Large intestine (tissue), 3 donors: ENCODE measurements around the gene ARRDC2. TPM values are rescaled to one million over a fixed set of nuclear protein-coding genes. Genes with fewer than 3 reads are reported as not detected.
A peak's percentile ranks its signal among the peaks of the same experiment; 100 is the strongest.

Experiments used
- DNase-seq, 2 donors: peaks; one replicate each; pipeline versions ENCODE4 v3.0.0 to v3.0.0-alpha.2; 2013
- H3K27ac ChIP-seq: one replicate; pipeline ENCODE4 v1.5.1; 2013; ENCODE audit warnings: low read length
- H3K27me3 ChIP-seq: 2 replicates; pipeline ENCODE4 v1.6.1; 2013; ENCODE audit warnings: low read length; ENCODE audit not compliant: control insufficient read depth, insufficient read depth
- H3K36me3 ChIP-seq: 2 replicates; pipeline ENCODE4 v1.6.1; 2013; ENCODE audit warnings: low read length; ENCODE audit not compliant: control insufficient read depth, insufficient read depth
- H3K4me1 ChIP-seq: one replicate; pipeline ENCODE4 v1.6.1; 2013; ENCODE audit warnings: low read length; ENCODE audit not compliant: control insufficient read depth, insufficient read depth
- H3K4me3 ChIP-seq: one replicate; pipeline ENCODE4 v1.5.1; 2013; ENCODE audit warnings: low read length
- H3K9me3 ChIP-seq: one replicate; pipeline ENCODE4 v1.6.1; 2013; ENCODE audit warnings: mild to moderate bottlenecking, low read depth, low read length, moderate library complexity; ENCODE audit not compliant: control insufficient read depth
- WGBS: methylation state at CpG from one replicate; pipeline ENCODE4 v1.1.5; 2013; ENCODE audit warnings: low lambda C conversion rate; ENCODE audit not compliant: insufficient coverage; 5-methylcytosine and 5-hydroxymethylcytosine counted together
- polyA plus RNA-seq: library from polyadenylated mRNA; unstranded; fragments of 120-200 nt; gene quantifications from one replicate; pipeline ENCODE4 v1.2.1, GENCODE V29; 2013

ARRDC2 gene
- polyA plus RNA-seq, 1 donor = 7.7 TPM

DNA sequence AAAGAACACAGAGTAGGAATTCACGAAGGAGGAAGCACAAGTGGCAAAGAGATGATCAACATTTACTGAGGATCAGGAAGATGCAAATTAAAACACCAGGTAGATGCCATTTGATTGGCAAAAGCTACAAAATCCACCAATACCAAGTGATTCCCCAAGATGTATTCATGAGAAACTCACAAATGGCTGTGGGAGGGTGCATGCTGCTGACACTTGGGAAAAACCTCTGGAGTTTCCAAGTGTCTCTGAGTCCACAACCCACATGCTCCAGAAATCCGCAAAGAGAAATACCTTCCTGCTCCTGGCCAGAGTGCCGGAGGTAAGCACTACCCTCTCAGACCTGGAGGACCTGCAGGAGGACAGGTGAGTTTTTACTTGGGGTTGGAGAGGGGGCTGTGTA lies 35.7 kb downstream of the ARRDC2 start:
- H3K4me1 ChIP-seq = peaks cover 6% of the 10 kb centered on the region
- peaks cover 3% of the 10 kb centered on the region for H3K9me3 ChIP-seq
- no peaks in the 10 kb centered on the region for H3K27me3 ChIP-seq
- no peak for DNase-seq
- no CpG with 5 or more reads among the region's 3 CpGs for WGBS
- no peak overlapping the region for H3K27ac ChIP-seq
- H3K36me3 ChIP-seq = no peaks in the 10 kb centered on the region
- no peak overlapping the region for H3K4me3 ChIP-seq

DNA sequence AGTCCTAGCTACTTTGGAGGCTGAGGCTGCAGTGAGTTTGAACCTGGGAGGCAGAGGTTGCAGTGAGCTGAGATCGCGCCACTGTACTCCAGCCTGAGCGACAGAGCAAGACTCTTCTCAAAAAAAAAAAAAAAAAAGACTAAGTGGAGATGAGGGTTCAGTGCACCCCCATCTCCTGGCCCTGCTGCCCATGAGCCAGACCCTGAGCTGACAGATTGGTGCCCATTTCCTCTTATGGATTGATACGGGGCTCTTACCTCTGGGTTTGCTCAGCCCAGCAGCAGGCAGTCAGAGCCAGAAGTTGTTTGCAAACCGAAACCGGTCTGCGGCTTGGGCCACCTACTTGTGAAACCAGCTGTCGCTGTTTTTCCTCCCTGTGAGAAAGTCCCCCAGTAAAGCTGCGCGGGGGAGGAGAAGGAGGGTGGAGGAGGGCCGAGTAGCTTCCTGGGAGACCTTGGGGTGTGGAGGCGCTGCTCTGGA lies 36.9 kb downstream of the ARRDC2 start:
- WGBS = no CpG with 5 or more reads among the region's 12 CpGs
- peak; percentile 78 to 89 for DNase-seq
- H3K36me3 ChIP-seq = no peaks in the 10 kb centered on the region
- H3K4me1 ChIP-seq = peaks cover 6% of the 10 kb centered on the region
- peak overlapping the region; percentile 16 for H3K4me3 ChIP-seq
- peaks cover 3% of the 10 kb centered on the region for H3K9me3 ChIP-seq
- peak overlapping the region; percentile 48 for H3K27ac ChIP-seq
- no peaks in the 10 kb centered on the region for H3K27me3 ChIP-seq

DNA sequence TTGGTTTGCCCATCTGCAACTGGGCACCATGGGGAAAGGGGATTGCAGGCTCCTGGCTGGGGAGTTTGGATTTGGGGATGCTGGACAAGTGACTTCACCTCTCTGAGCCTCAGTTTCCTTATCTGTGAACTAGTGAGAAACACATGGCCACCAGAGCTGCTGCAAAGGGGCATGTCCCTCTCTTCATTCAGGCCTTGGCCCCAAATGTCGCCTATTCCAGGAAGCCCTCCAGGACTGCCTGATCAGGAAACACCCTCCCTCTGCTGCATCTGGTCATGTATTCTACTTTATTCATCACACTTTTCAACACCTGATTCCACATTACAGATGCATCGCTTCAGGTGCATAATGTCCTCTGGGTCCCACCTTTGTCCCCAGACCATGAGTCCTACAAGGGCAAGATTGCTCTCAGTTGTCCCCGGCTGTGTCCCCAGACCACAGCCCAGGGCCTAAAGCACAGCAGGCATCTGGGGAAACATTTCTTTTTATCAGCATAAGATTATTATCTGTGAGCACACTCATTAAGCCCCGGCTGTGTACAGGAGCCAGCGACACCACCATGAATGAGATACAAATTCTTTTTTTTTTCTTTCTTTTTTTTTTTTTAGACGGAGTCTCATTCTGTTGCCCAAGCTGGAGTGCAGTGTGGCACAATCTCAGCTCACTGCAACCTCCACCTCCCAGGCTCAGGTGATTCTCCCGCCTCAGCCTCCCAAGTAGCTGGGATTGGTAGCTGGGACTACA lies 37.5 kb downstream of the ARRDC2 start:
- no peaks in the 10 kb centered on the region for H3K36me3 ChIP-seq
- peaks cover 3% of the 10 kb centered on the region for H3K27me3 ChIP-seq
- peak overlapping the region; percentile 27 for H3K27ac ChIP-seq
- WGBS = 8% methylated on average over 2 of the region's 7 CpGs
- H3K9me3 ChIP-seq = peaks cover 3% of the 10 kb centered on the region
- DNase-seq = no peak
- H3K4me3 ChIP-seq = peak overlapping the region; percentile 16
- peaks cover 6% of the 10 kb centered on the region for H3K4me1 ChIP-seq

GRCh38 chr19:18046059-18046718 lies 38.2 kb downstream of the ARRDC2 start:
- Histone ChIP-seq H3K36me3 (no peaks in the 10 kb centered on the region), H3K27ac (no peak overlapping the region), H3K4me3 (no peak overlapping the region), H3K27me3 (peaks cover 10% of the 10 kb centered on the region), H3K4me1 (peaks cover 6% of the 10 kb centered on the region), H3K9me3 (no peaks in the 10 kb centered on the region)
- WGBS = no CpG with 5 or more reads among the region's 14 CpGs
- no peak for DNase-seq

DNA sequence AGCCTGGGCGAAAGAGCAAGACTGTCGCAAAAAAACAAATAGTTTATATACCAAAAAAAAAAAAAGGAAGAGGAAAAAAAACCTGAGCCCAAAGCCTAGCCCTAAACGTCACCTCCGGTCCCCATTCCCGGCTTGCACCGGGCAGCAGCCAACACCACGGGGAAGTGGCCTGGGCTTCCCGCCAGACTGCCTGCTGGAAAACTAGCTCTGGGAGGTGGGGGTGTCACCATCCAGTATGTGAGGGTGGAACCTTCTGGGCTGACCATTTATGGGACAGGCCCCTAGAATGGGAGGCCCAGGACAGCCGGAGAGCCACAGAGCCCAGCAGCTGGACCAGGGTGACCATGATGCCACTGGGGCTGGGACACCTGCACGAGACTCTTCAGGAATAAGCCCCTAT lies 41.4 kb downstream of the ARRDC2 start:
- Histone ChIP-seq H3K4me1 (peaks cover 6% of the 10 kb centered on the region), H3K27me3 (peaks cover 23% of the 10 kb centered on the region), H3K36me3 (no peaks in the 10 kb centered on the region), H3K27ac (no peak overlapping the region), H3K9me3 (peaks cover 4% of the 10 kb centered on the region), H3K4me3 (no peak overlapping the region)
- peak; percentile 26 to 45 for DNase-seq
- WGBS = no CpG with 5 or more reads among the region's 10 CpGs

- H3K27ac ChIP-seq = no peak overlapping the region
- H3K27me3 ChIP-seq = peaks cover 23% of the 10 kb centered on the region
- no peaks in the 10 kb centered on the region for H3K36me3 ChIP-seq
- peaks cover 4% of the 10 kb centered on the region for H3K9me3 ChIP-seq
- no peak overlapping the region for H3K4me3 ChIP-seq
- no CpG with 5 or more reads among the region's 31 CpGs for WGBS
- H3K4me1 ChIP-seq = no peaks in the 10 kb centered on the region
- DNase-seq = no peak
Measured at GRCh38 chr19:18051887-18052286, 43.9 kb downstream of the ARRDC2 start.

- peaks cover 4% of the 10 kb centered on the region for H3K9me3 ChIP-seq
- no peaks in the 10 kb centered on the region for H3K36me3 ChIP-seq
- peaks cover 8% of the 10 kb centered on the region for H3K4me1 ChIP-seq
- no peak for DNase-seq
- WGBS = 87% methylated on average over 3 of the region's 9 CpGs
- H3K4me3 ChIP-seq = no peak overlapping the region
- no peak overlapping the region for H3K27ac ChIP-seq
- H3K27me3 ChIP-seq = peaks cover 23% of the 10 kb centered on the region
Measured at GRCh38 chr19:18053576-18054219, 45.7 kb downstream of the ARRDC2 start.

GRCh38 chr19:18055967-18056366 lies 48.0 kb downstream of the ARRDC2 start:
- WGBS = 60% methylated on average over 1 of the region's 5 CpGs

GRCh38 chr19:18057557-18057956 lies 49.6 kb downstream of the ARRDC2 start:
- no peak for DNase-seq
- no CpG with 5 or more reads among the region's 6 CpGs for WGBS
- H3K27ac ChIP-seq = no peak overlapping the region
- no peaks in the 10 kb centered on the region for H3K9me3 ChIP-seq
- peaks cover 3% of the 10 kb centered on the region for H3K27me3 ChIP-seq
- H3K36me3 ChIP-seq = no peaks in the 10 kb centered on the region
- H3K4me1 ChIP-seq = peaks cover 8% of the 10 kb centered on the region
- no peak overlapping the region for H3K4me3 ChIP-seq

More at GRCh38 chr19:18055967-18056366, 48.0 kb downstream of the ARRDC2 start:
- peaks cover 16% of the 10 kb centered on the region for H3K27me3 ChIP-seq
- H3K9me3 ChIP-seq = peaks cover 4% of the 10 kb centered on the region
- no peak overlapping the region for H3K27ac ChIP-seq
- H3K36me3 ChIP-seq = no peaks in the 10 kb centered on the region
- DNase-seq = no peak
- H3K4me1 ChIP-seq = peaks cover 8% of the 10 kb centered on the region
- no peak overlapping the region for H3K4me3 ChIP-seq

GRCh38 chr19:18058208-18059009 lies 50.4 kb downstream of the ARRDC2 start:
- no CpG with 5 or more reads among the region's 34 CpGs for WGBS
- peak overlapping the region; percentile 25 for H3K4me3 ChIP-seq

More at GRCh38 chr19:18058208-18059009, 50.4 kb downstream of the ARRDC2 start:
- Histone ChIP-seq H3K4me1 (peaks cover 8% of the 10 kb centered on the region), H3K9me3 (no peaks in the 10 kb centered on the region), H3K27ac (peak overlapping the region; percentile 31), H3K36me3 (no peaks in the 10 kb centered on the region), H3K27me3 (peaks cover 2% of the 10 kb centered on the region)
- DNase-seq = peak; percentile 61 to 67
